GM23338 (cell line): Measurements from ENCODE around the gene ITGB7. TPM values are rescaled to one million over a fixed set of nuclear protein-coding genes. Genes with fewer than 3 reads are reported as not detected.
A peak's percentile ranks its signal among the peaks of the same experiment; 100 is the strongest.

Source experiments
- ATAC-seq: fragments of 200-7000 bp; cut with Tn5 transposase; 3 replicates; pipeline ENCODE4 v1.9.1; 2020
- DNase-seq: peaks from one replicate; pipeline ENCODE4 v3.0.0-alpha.2; 2015; ENCODE audit warnings: low spot score
- H2AFZ ChIP-seq: fragments of 200-600 bp; sonication (generic); 2 replicates; pipeline ENCODE4 v1.8.0; 2016; ENCODE audit warnings: antibody characterized with exemption, mild to moderate bottlenecking, moderate library complexity
- H3F3A ChIP-seq: fragments of 200-600 bp; sonication (generic); replicated peaks from 2 replicates; pipeline ENCODE4 v1.8.0; 2017; ENCODE audit warnings: antibody characterized with exemption, mixed run types, low read depth
- H3K27ac ChIP-seq: fragments of 200-600 bp; sonication (generic); 2 replicates; pipeline ENCODE4 v1.6.1; 2016; ENCODE audit warnings: low read depth
- H3K27me3 ChIP-seq: fragments of 200-600 bp; sonication (generic); 2 replicates; pipeline ENCODE4 v1.8.0; 2016; ENCODE audit warnings: mild to moderate bottlenecking, mixed run types, moderate library complexity; ENCODE audit not compliant: insufficient read depth
- H3K36me3 ChIP-seq: fragments of 200-600 bp; sonication (generic); 2 replicates; pipeline ENCODE4 v1.8.0; 2016; ENCODE audit warnings: mild to moderate bottlenecking; ENCODE audit not compliant: insufficient read depth
- H3K4me1 ChIP-seq: fragments of 200-600 bp; sonication (generic); 2 replicates; pipeline ENCODE4 v1.8.0; 2016; ENCODE audit warnings: mild to moderate bottlenecking, moderate library complexity; ENCODE audit not compliant: insufficient read depth
- H3K4me2 ChIP-seq: fragments of 200-600 bp; sonication (generic); 2 replicates; pipeline ENCODE4 v1.7.1; 2017; ENCODE audit warnings: mixed run types
- H3K4me3 ChIP-seq: fragments of 200-600 bp; sonication (generic); 2 replicates; pipeline ENCODE4 v1.6.1; 2016; ENCODE audit warnings: mixed run types
- H3K79me2 ChIP-seq: fragments of 200-600 bp; sonication (generic); replicated peaks from 2 replicates; pipeline ENCODE4 v1.8.0; 2017; ENCODE audit warnings: mild to moderate bottlenecking; ENCODE audit not compliant: insufficient read depth
- H3K9me2 ChIP-seq: fragments of 200-600 bp; sonication (generic); 2 replicates; pipeline ENCODE4 v1.8.0; 2017; ENCODE audit not compliant: insufficient read depth
- H4K20me1 ChIP-seq: fragments of 200-600 bp; sonication (generic); replicated peaks from 2 replicates; pipeline ENCODE4 v1.8.0; 2017; ENCODE audit warnings: mild to moderate bottlenecking; ENCODE audit not compliant: insufficient read depth
- H3K27ac Mint-ChIP-seq: 2 replicates; pipeline ENCODE4 v1.8.0; 2020; ENCODE audit warnings: inconsistent platforms, mild to moderate bottlenecking, moderate library complexity, mixed read lengths
- H3K27me3 Mint-ChIP-seq: 3 replicates; pipeline ENCODE4 v1.8.0; 2022; ENCODE audit warnings: low read depth, mild to moderate bottlenecking, moderate library complexity, mixed read lengths, inconsistent platforms; ENCODE audit not compliant: insufficient read depth, poor library complexity
- H3K36me3 Mint-ChIP-seq: 3 replicates; pipeline ENCODE4 v1.8.0; 2021; ENCODE audit warnings: low read depth, mild to moderate bottlenecking, inconsistent platforms, moderate library complexity, mixed read lengths
- H3K4me1 Mint-ChIP-seq: 3 replicates; pipeline ENCODE4 v1.8.0; 2020; ENCODE audit warnings: mild to moderate bottlenecking, inconsistent platforms, mixed read lengths
- H3K4me3 Mint-ChIP-seq: 3 replicates; pipeline ENCODE4 v1.8.0; 2021; ENCODE audit warnings: moderate library complexity, mild to moderate bottlenecking, inconsistent platforms, mixed read lengths
- H3K9me3 Mint-ChIP-seq: 3 replicates; pipeline ENCODE4 v1.8.0; 2020; ENCODE audit warnings: moderate library complexity, mild to moderate bottlenecking, inconsistent platforms, mixed read lengths
- EZH2 ChIP-seq: fragments of 200-600 bp; sonication (generic); IDR thresholded peaks from one replicate; pipeline ENCODE4 v1.8.0; 2017; ENCODE audit warnings: antibody characterized with exemption, mild to moderate bottlenecking, low read depth; ENCODE audit not compliant: unreplicated experiment
- JUNB ChIP-seq: IDR thresholded peaks from one replicate; pipeline ENCODE4 v1.6.1; 2016; ENCODE audit warnings: antibody characterized with exemption; ENCODE audit not compliant: unreplicated experiment
- STAT1 ChIP-seq: IDR thresholded peaks from one replicate; pipeline ENCODE4 v1.6.1; 2016; ENCODE audit warnings: antibody characterized with exemption; ENCODE audit not compliant: unreplicated experiment
- polyA plus RNA-seq: library from polyadenylated mRNA; unstranded; fragments of >200 nt; fragmentation: Nextera tagmentation; extraction: Ambion mirVana; gene quantifications from 2 replicates; pipeline ENCODE4 v1.2.1, GENCODE V29; 2016
- total RNA-seq: library from RNA; depleted of rRNA; stranded (reverse); fragments of >200 nt; shearing (Covaris generic); gene quantifications from 2 replicates; pipeline ENCODE4 v1.2.3, GENCODE V29; 2014
- TF ChIP-seq, protein P1 (sequence below): fragments of 250-450 bp; sonication (Bioruptor Pico); IDR thresholded peaks from 2 replicates; pipeline ENCODE4 v1.5.0; 2020; ENCODE audit warnings: mild to moderate bottlenecking, moderate library complexity
- TF ChIP-seq, protein P2 (sequence below): IDR thresholded peaks from 2 replicates; pipeline ENCODE4 v1.6.1; 2016; ENCODE audit warnings: antibody characterized with exemption

ITGB7 gene
- total and polyA plus RNA-seq, 2 experiments from 2014 or later, result 0.32 TPM; not detected in 1

DNA sequence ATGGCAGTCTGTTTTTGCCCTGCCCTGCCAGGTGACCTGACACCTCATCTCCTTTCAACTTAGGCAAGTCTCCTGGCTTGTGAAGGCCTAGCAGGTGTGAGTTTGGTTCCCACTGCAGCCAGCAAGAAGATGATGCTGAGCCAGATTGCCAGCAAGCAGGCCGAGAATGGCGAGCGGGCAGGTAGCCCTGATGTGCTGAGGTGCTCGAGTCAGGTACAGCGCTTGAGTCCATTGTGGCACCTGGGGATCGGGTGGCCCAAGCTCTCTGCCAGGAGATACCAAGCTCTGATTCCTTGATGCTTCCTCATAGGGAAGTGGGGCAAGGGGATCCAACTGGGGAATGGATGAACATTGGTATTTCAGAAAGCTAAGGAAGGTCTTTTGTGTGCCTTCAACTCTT is 22.2 kb downstream of the ITGB7 start:
- H3K36me3 Mint-ChIP-seq, result peaks cover 71% of the 10 kb centered on the region
- no peak overlapping the region for H3K4me3 Mint-ChIP-seq
- H3K9me3 Mint-ChIP-seq, result no peaks in the 10 kb centered on the region
- H3K79me2 ChIP-seq, result peaks cover 17% of the 10 kb centered on the region
- peaks cover 19% of the 10 kb centered on the region for H3K4me1 ChIP-seq
- DNase-seq (no peak), ATAC-seq (no peak)
- H3K4me1 Mint-ChIP-seq, result peaks cover 38% of the 10 kb centered on the region
- no peak overlapping the region for H3K27ac ChIP-seq
- H3K27me3 ChIP-seq, result peaks cover under 1% of the 10 kb centered on the region
- H4K20me1 ChIP-seq, result peaks cover 30% of the 10 kb centered on the region
- H3K36me3 ChIP-seq, result peaks cover 18% of the 10 kb centered on the region
- no peak overlapping the region for H2AFZ ChIP-seq
- H3K9me2 ChIP-seq, result no peaks in the 10 kb centered on the region
- peaks cover 15% of the 10 kb centered on the region for H3F3A ChIP-seq
- no peak overlapping the region for H3K27ac Mint-ChIP-seq
- H3K4me2 ChIP-seq, result no peak overlapping the region
- no peak overlapping the region for H3K4me3 ChIP-seq
- H3K27me3 Mint-ChIP-seq, result peaks cover 15% of the 10 kb centered on the region
- no peak for TF ChIP-seq JUNB
- TF ChIP-seq, protein P1, sequence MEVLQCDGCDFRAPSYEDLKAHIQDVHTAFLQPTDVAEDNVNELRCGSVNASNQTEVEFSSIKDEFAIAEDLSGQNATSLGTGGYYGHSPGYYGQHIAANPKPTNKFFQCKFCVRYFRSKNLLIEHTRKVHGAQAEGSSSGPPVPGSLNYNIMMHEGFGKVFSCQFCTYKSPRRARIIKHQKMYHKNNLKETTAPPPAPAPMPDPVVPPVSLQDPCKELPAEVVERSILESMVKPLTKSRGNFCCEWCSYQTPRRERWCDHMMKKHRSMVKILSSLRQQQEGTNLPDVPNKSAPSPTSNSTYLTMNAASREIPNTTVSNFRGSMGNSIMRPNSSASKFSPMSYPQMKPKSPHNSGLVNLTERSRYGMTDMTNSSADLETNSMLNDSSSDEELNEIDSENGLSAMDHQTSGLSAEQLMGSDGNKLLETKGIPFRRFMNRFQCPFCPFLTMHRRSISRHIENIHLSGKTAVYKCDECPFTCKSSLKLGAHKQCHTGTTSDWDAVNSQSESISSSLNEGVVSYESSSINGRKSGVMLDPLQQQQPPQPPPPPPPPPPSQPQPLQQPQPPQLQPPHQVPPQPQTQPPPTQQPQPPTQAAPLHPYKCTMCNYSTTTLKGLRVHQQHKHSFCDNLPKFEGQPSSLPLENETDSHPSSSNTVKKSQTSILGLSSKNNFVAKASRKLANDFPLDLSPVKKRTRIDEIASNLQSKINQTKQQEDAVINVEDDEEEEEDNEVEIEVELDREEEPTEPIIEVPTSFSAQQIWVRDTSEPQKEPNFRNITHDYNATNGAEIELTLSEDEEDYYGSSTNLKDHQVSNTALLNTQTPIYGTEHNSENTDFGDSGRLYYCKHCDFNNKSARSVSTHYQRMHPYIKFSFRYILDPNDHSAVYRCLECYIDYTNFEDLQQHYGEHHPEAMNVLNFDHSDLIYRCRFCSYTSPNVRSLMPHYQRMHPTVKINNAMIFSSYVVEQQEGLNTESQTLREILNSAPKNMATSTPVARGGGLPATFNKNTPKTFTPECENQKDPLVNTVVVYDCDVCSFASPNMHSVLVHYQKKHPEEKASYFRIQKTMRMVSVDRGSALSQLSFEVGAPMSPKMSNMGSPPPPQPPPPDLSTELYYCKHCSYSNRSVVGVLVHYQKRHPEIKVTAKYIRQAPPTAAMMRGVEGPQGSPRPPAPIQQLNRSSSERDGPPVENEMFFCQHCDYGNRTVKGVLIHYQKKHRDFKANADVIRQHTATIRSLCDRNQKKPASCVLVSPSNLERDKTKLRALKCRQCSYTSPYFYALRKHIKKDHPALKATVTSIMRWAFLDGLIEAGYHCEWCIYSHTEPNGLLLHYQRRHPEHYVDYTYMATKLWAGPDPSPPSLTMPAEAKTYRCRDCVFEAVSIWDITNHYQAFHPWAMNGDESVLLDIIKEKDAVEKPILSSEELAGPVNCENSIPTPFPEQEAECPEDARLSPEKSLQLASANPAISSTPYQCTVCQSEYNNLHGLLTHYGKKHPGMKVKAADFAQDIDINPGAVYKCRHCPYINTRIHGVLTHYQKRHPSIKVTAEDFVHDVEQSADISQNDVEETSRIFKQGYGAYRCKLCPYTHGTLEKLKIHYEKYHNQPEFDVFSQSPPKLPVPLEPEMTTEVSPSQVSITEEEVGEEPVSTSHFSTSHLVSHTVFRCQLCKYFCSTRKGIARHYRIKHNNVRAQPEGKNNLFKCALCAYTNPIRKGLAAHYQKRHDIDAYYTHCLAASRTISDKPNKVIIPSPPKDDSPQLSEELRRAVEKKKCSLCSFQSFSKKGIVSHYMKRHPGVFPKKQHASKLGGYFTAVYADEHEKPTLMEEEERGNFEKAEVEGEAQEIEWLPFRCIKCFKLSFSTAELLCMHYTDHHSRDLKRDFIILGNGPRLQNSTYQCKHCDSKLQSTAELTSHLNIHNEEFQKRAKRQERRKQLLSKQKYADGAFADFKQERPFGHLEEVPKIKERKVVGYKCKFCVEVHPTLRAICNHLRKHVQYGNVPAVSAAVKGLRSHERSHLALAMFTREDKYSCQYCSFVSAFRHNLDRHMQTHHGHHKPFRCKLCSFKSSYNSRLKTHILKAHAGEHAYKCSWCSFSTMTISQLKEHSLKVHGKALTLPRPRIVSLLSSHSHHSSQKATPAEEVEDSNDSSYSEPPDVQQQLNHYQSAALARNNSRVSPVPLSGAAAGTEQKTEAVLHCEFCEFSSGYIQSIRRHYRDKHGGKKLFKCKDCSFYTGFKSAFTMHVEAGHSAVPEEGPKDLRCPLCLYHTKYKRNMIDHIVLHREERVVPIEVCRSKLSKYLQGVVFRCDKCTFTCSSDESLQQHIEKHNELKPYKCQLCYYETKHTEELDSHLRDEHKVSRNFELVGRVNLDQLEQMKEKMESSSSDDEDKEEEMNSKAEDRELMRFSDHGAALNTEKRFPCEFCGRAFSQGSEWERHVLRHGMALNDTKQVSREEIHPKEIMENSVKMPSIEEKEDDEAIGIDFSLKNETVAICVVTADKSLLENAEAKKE (CRISPR knock-in tag), result no peak
- TF ChIP-seq, protein P2, sequence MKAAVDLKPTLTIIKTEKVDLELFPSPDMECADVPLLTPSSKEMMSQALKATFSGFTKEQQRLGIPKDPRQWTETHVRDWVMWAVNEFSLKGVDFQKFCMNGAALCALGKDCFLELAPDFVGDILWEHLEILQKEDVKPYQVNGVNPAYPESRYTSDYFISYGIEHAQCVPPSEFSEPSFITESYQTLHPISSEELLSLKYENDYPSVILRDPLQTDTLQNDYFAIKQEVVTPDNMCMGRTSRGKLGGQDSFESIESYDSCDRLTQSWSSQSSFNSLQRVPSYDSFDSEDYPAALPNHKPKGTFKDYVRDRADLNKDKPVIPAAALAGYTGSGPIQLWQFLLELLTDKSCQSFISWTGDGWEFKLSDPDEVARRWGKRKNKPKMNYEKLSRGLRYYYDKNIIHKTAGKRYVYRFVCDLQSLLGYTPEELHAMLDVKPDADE, result no peak

DNA sequence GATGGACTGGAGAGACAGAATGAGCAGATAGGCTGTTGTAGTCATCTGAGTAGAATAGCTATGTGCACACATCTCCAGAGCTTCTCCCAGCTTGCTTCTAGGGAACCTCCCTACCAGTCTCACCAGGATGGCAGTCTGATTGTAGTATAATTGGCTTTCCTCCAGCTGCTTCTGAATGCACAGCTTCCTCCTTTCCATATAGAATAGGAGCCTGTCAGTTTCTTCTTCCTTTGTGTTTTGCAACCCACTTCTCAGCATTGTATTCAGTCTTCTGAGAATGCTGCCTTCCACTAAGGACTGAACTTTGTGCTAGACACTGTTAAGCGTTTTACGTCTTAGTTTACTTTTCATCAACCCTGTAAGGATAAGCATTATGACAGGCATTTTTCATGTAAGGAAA is 24.1 kb downstream of the ITGB7 start:
- Histone ChIP-seq H2AFZ (no peak overlapping the region), H3K79me2 (peaks cover 17% of the 10 kb centered on the region), H4K20me1 (peaks cover 23% of the 10 kb centered on the region), H3K9me2 (no peaks in the 10 kb centered on the region), H3K27ac (no peak overlapping the region), H3K27me3 (peaks cover 20% of the 10 kb centered on the region), H3K4me3 (no peak overlapping the region), H3K36me3 (peaks cover 18% of the 10 kb centered on the region), H3K4me2 (no peak overlapping the region), H3K4me1 (peaks cover 17% of the 10 kb centered on the region), H3F3A (peaks cover 19% of the 10 kb centered on the region)
- no peaks in the 10 kb centered on the region for H3K9me3 Mint-ChIP-seq
- no peak overlapping the region for H3K27ac Mint-ChIP-seq
- ATAC-seq, result no peak
- H3K27me3 Mint-ChIP-seq, result peaks cover 25% of the 10 kb centered on the region
- peaks cover 27% of the 10 kb centered on the region for H3K4me1 Mint-ChIP-seq
- peak overlapping the region; percentile 84; the same call in 1 of the 3 replicates for H3K4me3 Mint-ChIP-seq
- no peak for DNase-seq
- H3K36me3 Mint-ChIP-seq, result peaks cover 62% of the 10 kb centered on the region
- TF ChIP-seq STAT1 (no peak), EZH2 (no peak)
- TF ChIP-seq, protein P1 (CRISPR knock-in tag), result no peak
